HCT116 (cell line): ENCODE measurements around the gene PER2.
"Not testable (repeated sequence)": the region's sequence is repeated elsewhere in the genome, so short reads cannot be mapped to it uniquely, and the experiment has no call there.

Source experiments
- EZH2 ChIP-seq: fragments of 200-600 bp; sonication (generic); IDR thresholded peaks from 2 replicates; pipeline ENCODE4 v1.6.1; 2017; ENCODE audit warnings: antibody characterized with exemption, mixed run types
- EZH2phosphoT487 ChIP-seq: fragments of 200-600 bp; IDR thresholded peaks from 2 replicates; pipeline ENCODE4 v1.6.1; 2018; ENCODE audit warnings: antibody characterized with exemption, borderline replicate concordance
- POLR2A ChIP-seq: IDR thresholded peaks from 2 replicates; pipeline ENCODE4 v1.7.0; 2011; ENCODE audit warnings: borderline replicate concordance; ENCODE audit not compliant: insufficient read depth, insufficient read length; ENCODE audit errors: extremely low read depth
- SIN3A ChIP-seq: IDR thresholded peaks from 2 replicates; pipeline ENCODE4 v1.6.1; 2012; ENCODE audit warnings: low read depth
- ZNF274 ChIP-seq: fragments of 200-500 bp; sonication (Bioruptor generic); IDR thresholded peaks from 2 replicates; pipeline ENCODE4 v1.6.1; 2014; ENCODE audit warnings: mild to moderate bottlenecking, low read depth, low read length, inconsistent platforms
- TF ChIP-seq, protein P1 (sequence below), 3 experiments: fragments of 200-600 bp in 1 of 3; sonication (generic) in 1 of 3; IDR thresholded peaks in 2 of 3; conservative IDR thresholded peaks in 1 of 3; 2 replicates each; pipeline ENCODE4 v1.5.1; 2012 to 2017; ENCODE audit warnings: low read depth in 2 of 3, low read length in 2 of 3, antibody characterized with exemption in 1 of 3, borderline replicate concordance in 1 of 3, control low read depth in 1 of 3, mild to moderate bottlenecking in 1 of 3, mixed read lengths in 1 of 3, mixed run types in 1 of 3, moderate library complexity in 1 of 3; ENCODE audit not compliant: insufficient read depth in 1 of 3
- TF ChIP-seq, protein P2 (sequence below): IDR thresholded peaks from 2 replicates; pipeline ENCODE4 v1.6.1; 2012
- TF ChIP-seq, protein P3 (sequence below): IDR thresholded peaks from 2 replicates; pipeline ENCODE4 v1.6.1; 2012; ENCODE audit warnings: low read depth

DNA sequence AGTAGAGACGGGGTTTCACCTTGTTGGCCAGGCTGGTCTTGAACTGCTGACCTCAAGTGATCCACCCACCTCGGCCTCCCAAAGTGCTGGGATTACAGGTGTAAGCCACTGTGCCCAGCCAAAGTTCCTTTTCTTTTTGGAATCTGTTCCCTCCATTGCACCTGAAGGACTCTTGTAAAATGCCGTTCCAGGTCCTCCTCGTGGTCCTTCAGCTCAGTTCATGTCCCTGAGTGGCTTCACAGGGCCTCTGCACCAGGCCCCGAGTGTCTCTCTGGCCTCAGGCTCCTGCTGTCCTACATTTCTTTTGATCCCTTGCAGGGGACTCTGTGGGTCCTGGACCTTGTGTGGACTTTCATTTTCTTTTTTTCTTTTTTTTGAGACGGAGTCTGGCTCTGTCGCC, 35.8 kb upstream of the PER2 start:
- TF ChIP-seq, protein P1, sequence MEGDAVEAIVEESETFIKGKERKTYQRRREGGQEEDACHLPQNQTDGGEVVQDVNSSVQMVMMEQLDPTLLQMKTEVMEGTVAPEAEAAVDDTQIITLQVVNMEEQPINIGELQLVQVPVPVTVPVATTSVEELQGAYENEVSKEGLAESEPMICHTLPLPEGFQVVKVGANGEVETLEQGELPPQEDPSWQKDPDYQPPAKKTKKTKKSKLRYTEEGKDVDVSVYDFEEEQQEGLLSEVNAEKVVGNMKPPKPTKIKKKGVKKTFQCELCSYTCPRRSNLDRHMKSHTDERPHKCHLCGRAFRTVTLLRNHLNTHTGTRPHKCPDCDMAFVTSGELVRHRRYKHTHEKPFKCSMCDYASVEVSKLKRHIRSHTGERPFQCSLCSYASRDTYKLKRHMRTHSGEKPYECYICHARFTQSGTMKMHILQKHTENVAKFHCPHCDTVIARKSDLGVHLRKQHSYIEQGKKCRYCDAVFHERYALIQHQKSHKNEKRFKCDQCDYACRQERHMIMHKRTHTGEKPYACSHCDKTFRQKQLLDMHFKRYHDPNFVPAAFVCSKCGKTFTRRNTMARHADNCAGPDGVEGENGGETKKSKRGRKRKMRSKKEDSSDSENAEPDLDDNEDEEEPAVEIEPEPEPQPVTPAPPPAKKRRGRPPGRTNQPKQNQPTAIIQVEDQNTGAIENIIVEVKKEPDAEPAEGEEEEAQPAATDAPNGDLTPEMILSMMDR (IDR thresholded peaks at IDR 0.05 in 2 of 3, conservative IDR thresholded peaks at IDR 0.05 in 1 of 3; ENCODE audit: borderline replicate concordance in 1 of 3, insufficient read depth in 1 of 3, low read depth in 2 of 3, low read length in 2 of 3), result not testable (repeated sequence)
- TF ChIP-seq ZNF274, EZH2phosphoT487, POLR2A, SIN3A, EZH2: not testable (repeated sequence)
- TF ChIP-seq, protein P2, sequence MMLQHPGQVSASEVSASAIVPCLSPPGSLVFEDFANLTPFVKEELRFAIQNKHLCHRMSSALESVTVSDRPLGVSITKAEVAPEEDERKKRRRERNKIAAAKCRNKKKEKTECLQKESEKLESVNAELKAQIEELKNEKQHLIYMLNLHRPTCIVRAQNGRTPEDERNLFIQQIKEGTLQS, result not testable (repeated sequence)
- TF ChIP-seq, protein P3, sequence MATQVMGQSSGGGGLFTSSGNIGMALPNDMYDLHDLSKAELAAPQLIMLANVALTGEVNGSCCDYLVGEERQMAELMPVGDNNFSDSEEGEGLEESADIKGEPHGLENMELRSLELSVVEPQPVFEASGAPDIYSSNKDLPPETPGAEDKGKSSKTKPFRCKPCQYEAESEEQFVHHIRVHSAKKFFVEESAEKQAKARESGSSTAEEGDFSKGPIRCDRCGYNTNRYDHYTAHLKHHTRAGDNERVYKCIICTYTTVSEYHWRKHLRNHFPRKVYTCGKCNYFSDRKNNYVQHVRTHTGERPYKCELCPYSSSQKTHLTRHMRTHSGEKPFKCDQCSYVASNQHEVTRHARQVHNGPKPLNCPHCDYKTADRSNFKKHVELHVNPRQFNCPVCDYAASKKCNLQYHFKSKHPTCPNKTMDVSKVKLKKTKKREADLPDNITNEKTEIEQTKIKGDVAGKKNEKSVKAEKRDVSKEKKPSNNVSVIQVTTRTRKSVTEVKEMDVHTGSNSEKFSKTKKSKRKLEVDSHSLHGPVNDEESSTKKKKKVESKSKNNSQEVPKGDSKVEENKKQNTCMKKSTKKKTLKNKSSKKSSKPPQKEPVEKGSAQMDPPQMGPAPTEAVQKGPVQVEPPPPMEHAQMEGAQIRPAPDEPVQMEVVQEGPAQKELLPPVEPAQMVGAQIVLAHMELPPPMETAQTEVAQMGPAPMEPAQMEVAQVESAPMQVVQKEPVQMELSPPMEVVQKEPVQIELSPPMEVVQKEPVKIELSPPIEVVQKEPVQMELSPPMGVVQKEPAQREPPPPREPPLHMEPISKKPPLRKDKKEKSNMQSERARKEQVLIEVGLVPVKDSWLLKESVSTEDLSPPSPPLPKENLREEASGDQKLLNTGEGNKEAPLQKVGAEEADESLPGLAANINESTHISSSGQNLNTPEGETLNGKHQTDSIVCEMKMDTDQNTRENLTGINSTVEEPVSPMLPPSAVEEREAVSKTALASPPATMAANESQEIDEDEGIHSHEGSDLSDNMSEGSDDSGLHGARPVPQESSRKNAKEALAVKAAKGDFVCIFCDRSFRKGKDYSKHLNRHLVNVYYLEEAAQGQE, result not testable (repeated sequence)
